ENCODE results near the gene OR52K1. TPM values are rescaled to one million over a fixed set of nuclear protein-coding genes. Genes with fewer than 3 reads are reported as not detected.
"Not testable (repeated sequence)": the region's sequence is repeated elsewhere in the genome, so short reads cannot be mapped to it uniquely, and the experiment has no call there.

Gene OR52K1
- total RNA-seq, 2 donors from 2014 or later = not detected

DNA sequence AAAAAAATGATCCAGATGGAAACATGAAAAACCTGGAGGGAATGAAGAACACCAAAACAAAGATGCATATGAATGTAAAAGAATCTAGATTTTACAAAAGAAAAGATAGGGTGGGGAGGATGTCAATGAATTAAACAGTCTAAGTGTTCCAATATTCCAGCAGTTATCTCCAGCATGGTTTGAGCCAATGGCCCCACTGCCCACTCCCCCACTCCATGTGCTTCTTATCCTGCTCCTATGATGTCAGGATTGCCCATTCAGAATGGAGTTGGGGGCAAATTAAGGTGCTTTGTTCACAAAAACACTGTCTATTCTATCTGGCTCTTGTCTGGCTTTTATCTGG, 1.2 kb upstream of the OR52K1 start:
- intact Hi-C loops (cut with DNase I) = no loop called here
- DNase-seq (no peak), ATAC-seq (no peak)

- DNase-seq (no peak), ATAC-seq (no peak)
- intact Hi-C loops (cut with DNase I) = no loop called here
Measured at GRCh38 chr11:4484310-4484709, 1.9 kb downstream of the OR52K1 start.

GRCh38 chr11:4491405-4491804, 9.0 kb downstream of the OR52K1 start:
- ATAC-seq; DNase-seq; intact Hi-C loops (cut with DNase I): not testable (repeated sequence)

DNA sequence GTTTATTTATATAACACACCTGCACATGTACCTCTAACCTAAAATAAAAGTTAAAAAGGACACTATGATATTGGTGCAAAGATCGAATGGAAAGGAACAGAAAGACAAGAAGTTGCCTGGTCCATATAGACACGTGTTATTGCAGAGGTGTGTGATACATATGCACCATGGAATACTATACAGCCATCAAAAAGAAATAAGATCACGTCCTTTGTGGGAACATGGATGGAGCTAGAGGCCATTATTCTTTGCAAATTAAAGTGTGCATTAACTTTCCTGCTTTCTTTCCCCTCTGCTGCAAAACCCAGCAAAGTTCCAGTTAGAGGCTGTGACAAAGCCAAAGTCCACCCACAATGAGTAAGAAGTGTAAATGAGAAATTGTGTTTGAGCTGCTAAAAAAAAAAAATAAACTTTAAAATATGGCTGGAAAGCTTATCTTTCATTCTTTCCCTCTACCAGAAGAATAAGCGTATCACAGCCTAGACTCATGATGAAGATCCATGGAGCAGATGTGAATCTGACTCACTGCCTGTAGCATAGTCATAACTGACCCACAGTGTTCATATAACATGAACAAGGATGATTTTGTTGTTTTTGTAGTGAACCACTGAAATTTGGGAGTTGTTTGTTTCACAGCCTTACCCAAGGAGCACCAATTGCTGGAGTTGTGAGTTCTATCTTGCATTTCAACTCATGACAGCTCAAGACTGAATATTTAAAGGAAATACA, 9.6 kb downstream of the OR52K1 start:
- DNase-seq = no peak
- intact Hi-C loops (cut with DNase I) = no loop called here
- no peak for ATAC-seq

- DNase-seq = no peak
- ATAC-seq = no peak
- intact Hi-C loops (cut with DNase I) = loop anchor here in 1 of 2 donors (1.0 kb wide), 1 partner anchor 306 kb away; no protein-coding TSS in a partner anchor
Measured at GRCh38 chr11:4493480-4493818, 11.0 kb downstream of the OR52K1 start.

GRCh38 chr11:4495487-4495886, 13.0 kb downstream of the OR52K1 start:
- DNase-seq = no peak
- no peak for ATAC-seq
- intact Hi-C loops (cut with DNase I) = loop anchor here in 1 of 2 donors (2.0 kb wide), 1 partner anchor 307 kb away; no protein-coding TSS in a partner anchor

- ATAC-seq (no peak), DNase-seq (no peak)
- intact Hi-C loops (cut with DNase I) = loop anchor here in 1 of 2 donors (2.0 kb wide), 1 partner anchor 307 kb away; no protein-coding TSS in a partner anchor
Measured at GRCh38 chr11:4495986-4496385, 13.5 kb downstream of the OR52K1 start.

DNA sequence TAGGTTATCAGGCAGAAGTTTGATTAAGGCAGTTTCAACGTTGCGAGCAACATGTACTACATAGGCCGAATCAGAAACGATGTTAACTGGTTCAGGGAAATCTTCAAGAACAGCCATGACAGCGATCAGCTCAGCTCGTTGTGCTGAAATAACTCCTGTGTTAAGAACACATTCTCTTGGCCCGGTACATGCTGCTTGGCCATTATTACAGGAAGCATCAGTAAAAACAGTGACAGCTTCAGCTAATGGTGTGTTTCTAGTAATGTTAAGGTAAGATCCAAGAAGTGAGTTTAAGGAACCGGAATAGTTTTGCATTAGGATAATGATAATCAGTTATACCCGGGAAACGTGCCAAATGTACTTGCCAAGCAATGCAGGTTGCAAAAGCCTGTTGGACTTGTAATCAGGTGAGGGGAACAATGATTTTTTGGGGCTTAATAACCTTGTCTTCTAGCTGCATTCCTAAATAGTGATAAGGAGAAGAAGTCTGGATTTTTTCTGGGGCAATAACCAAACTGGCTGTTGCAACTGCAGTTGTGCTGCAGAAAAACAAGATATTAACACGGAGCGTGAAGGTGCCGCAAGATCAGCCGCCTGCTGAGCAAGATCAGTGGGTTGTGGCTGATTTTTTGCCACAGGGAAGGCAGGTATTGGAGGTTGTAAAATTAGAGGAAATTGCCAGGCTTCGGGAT, 14.3 kb downstream of the OR52K1 start:
- DNase-seq (no peak), ATAC-seq (peak in 1 of 2 donors; percentile 64)
- intact Hi-C loops (cut with DNase I) = no loop called here

DNA sequence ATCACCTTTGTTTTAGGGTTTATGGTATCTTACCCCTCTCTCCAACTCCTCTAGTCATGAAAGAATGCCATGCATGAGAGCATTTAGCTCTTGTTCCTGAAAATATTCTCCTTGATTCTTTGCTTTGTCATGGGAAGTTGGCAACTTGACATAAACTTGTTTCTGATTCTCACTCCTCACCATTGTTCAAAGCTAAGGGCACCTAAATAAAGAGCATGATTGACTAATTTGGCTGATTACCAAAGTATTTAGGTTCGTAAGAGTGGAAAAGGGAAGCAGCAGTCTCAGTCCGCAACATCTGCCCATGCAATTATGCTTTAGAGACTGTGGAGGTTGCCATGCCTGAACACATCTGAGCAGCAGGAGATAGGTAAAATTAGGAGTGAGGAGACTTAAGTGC, 26.4 kb downstream of the OR52K1 start:
- DNase-seq = no peak
- ATAC-seq = no peak
- intact Hi-C loops (cut with DNase I) = no loop called here

DNA sequence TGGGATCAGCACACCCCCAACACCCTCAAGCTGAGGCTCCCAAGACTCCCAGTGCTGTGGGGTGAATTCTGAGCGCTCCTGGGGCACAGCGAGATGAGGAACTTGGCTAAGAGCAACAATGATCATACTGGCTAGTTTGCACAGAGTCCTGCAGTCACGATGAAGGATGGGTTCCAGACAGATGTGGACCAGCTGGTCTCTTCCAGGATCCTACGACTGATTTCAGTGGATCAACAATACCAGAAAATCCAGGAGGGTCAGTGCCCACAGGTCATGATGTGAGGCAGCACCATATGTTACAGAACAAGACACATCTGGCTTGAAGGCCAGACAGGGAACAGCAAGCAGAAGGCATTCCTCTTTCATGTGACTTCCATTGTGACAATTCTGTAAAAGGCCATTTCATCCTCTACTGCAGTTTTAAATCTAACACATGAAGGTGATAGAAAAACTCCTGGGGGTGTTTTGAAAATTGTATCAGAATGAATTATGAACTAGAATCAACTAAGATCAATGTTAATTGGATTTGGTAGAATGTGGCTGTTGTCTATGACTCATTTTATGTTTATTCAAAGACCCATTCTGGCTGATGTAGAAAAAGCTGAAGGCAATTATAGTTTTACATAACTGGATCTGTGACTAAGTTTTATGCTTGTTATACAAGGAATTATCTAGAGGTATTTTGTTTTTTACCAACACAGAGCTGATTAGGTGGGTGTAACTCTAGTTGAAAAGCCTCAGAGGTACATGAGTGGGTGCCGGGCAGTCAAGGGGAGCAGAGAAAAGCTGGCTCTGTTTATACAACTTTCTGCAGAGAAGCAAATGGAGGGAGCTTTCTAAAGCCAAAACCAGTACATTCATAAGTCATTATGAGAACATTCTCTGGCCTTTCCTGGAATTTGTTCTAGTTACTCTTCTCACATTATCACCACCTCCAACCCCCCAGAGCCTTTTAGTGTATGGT, 29.1 kb downstream of the OR52K1 start:
- ATAC-seq (peak in 1 of 2 donors; percentile 72), DNase-seq (no peak)
- intact Hi-C loops (cut with DNase I) = no loop called here

DNA sequence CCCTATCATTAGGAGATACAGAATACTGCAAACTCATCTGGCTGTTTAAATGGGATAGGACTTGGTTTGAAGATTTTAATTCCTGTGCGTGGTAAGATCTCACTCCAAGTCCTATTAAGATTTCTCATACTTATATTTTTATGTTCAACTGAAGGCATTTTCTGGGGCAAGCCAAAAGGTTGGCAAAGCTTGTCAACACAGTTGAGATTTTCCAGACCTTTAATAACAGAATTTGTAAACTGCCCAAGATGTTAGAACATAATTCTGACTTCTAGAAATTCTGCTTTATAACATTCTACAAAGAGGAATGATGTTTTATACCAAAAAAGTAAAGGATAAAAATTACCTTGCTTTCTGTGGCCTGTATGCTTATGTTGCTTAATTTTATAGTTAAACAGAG, 31.8 kb downstream of the OR52K1 start:
- intact Hi-C loops (cut with DNase I) = no loop called here
- ATAC-seq = no peak

GRCh38 chr11:4522339-4522738, 39.9 kb downstream of the OR52K1 start:
- DNase-seq (no peak), ATAC-seq (no peak)
- intact Hi-C loops (cut with DNase I) = no loop called here

More for the DNA sequence above, 31.8 kb downstream of the OR52K1 start:
- DNase-seq = no peak

DNA sequence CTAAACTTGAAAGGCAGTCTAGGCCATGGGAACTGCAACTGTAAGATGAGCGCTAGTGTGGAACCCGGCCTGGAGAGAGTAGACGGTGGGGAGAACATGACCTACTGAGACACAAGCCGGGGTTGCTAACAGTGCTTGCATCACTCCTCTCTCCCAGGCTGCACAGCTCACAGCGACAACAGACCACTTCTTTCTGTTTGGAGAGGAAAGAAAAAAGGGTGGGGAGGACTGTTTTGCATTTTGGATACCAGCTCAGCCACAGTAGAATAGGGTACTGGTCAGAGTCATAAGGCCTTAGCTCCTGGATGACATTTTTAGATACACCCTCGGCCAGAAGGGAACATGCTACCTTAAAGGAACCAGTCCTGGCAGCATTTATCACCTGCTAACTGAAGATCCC, 40.3 kb downstream of the OR52K1 start:
- intact Hi-C loops (cut with DNase I) = no loop called here
- ATAC-seq (no peak), DNase-seq (no peak)

GRCh38 chr11:4523666-4524065, 41.2 kb downstream of the OR52K1 start:
- no peak for ATAC-seq
- intact Hi-C loops (cut with DNase I) = no loop called here

GRCh38 chr11:4527926-4528325, 45.5 kb downstream of the OR52K1 start:
- DNase-seq (no peak), ATAC-seq (no peak)
- intact Hi-C loops (cut with DNase I) = no loop called here

More at GRCh38 chr11:4523666-4524065, 41.2 kb downstream of the OR52K1 start:
- no peak for DNase-seq

DNA sequence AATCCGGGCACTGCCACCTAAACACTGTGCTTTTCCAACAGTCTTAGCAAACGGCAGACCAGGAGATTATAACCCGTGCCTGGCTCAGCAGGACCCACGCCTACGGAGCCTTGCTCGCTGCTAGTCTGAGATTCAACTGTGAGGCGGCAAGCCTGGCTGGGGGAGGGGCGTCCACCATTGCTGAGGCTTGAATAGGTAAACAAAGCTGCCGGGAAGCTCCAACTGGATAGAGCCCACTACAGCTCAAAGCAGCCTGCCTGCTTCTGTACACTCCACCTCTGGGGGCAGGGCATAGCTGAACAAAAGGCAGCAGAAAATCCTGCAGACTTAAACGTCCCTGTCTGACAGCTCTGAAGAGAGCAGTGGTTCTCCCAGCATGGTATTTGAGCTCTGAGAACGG, 49.2 kb downstream of the OR52K1 start:
- ATAC-seq; DNase-seq; intact Hi-C loops (cut with DNase I): not testable (repeated sequence)

DNA sequence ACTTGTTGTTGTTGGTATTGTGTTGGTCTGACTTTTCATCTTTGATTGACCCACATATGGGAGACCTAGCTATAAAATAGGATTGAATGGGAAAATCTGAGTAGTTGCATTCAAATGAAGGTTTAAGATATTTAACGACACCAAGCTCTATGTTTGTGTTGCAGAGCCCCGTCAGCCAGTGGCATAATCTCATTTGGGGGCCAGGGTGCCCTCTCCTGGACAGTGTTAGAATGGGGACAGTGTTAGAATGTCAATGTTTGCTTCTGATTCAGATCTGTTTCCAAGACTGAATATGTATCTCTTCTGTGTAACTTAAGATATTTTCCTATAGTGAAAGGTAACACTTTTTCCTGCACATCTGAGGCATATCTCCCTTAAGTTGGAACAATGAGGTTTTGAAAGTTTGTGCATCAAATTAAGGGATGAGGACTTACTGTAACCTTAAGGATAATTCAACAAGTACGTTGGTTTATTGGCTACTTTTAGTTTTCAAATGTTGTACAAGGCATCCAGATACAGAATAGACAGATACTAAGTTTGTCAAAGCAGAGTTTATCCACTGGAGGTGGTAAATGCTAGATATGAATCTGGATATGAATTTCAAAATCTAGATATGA, 57.3 kb downstream of the OR52K1 start:
- intact Hi-C loops (cut with DNase I) = loop anchor here (1.0 to 5.0 kb wide), 2 partner anchors 352 kb away; no protein-coding TSS in a partner anchor
- DNase-seq = peak; percentile 36
- peak; percentile 78 to 79 for ATAC-seq

DNA sequence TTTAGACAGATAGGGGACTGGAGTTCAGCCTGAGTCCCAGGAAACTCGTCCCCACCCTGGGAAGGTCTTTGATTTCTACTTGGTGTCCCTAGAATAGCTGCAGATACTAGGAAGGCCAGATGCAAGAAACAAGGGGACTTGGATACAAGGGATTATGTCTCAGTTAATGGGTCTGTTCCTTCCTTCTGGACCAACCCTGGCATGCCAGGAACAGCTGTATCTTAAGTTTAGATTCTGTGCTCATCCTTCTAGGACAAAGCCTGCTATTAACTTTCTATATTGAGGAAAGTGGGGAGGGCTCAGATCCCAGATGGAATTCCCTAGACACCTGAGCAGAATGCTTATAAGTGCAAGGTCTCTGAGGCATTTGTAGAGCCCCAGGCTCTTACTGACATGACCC, 58.6 kb downstream of the OR52K1 start:
- intact Hi-C loops (cut with DNase I) = loop anchor here in 1 of 2 donors (5.0 kb wide), 1 partner anchor 354 kb away; no protein-coding TSS in a partner anchor

More for the DNA sequence above, 58.6 kb downstream of the OR52K1 start:
- DNase-seq = no peak
- ATAC-seq = no peak

All from left cardiac atrium (tissue), 4 donors.